GM19035 (cell line): ENCODE data around the gene LCE4A.

Experiments
- ATAC-seq: cut with Tn5 transposase; IDR thresholded peaks from one replicate; pipeline ENCODE4 v1.9.1; 2021; ENCODE audit not compliant: unreplicated experiment

The LCE4A gene

GRCh38 chr1:152745289-152745704 lies 37.3 kb downstream of the LCE4A start:
- no peak for ATAC-seq

DNA sequence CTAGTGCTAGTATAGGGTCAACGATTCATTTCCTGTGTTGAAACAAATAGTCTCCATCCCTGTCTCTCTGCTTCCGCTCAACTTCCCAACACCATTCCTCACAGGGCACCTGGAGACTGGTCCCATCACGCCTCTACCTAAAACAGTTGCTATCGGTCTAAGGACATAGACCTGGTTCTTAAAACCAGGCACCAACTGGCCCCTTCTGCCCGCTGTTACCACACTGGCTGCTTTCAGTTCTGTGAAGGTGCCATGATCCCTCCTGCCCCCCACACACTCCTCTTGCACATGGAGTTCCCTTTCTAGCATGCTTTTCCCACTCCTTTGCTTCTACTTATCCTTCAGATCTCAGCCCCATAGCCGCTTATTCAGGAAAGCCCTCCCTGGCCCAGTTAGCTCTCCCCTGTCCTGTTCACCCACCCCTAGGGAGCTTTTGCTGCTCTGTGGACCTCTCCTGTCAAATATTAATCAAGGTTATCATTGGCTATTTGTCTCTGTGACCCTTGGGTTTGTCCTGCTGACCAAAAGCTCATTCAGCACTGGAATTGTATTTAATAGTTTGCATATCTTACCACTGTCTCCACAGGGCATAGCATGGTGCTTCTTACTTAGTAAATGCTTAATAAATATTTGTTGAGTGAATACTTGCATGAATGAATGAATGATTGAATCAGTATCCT lies 37.9 kb downstream of the LCE4A start:
- ATAC-seq = no peak

- ATAC-seq = no peak
These were observed 39.9 kb downstream of the LCE4A start for GRCh38 chr1:152747831-152748230.

DNA sequence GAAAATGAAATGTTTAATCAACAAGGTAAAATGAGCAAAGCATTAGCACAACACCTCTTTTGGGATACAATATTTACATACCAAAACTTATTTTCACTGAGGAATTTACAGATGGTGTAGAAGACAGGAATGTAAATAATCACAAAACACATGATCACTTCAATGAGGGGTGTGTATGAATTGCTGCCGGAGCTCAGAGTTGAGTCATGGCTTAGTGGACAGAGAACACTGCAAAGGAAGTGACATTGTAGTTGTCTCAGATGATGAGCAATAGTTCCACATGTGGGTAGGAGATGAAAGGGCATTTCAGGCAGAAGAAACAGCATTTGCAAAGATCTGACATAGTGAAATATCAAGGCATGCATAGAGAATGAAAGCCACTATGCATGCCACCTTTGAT lies 44.3 kb downstream of the LCE4A start:
- no peak for ATAC-seq

- no peak for ATAC-seq
These were observed 45.6 kb downstream of the LCE4A start for GRCh38 chr1:152753586-152753985.

DNA sequence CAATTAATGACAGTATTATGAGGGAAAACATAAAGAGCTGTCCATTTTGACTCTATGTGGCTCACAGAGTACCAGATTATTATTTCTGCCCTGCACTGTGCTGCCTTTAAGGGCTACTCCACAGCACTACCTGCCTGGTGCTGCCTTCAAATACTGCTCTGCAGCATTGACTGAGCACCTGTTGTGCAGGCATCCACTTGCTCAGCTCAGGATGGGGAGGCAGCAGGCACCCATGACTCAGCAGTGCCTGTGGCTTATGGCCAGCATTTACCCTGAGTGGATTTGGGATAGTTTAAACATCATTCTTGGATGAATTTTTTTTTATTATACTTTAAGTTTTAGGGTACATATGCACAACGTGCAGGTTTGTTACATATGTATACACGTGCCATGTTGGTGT lies 48.9 kb downstream of the LCE4A start:
- no peak for ATAC-seq

DNA sequence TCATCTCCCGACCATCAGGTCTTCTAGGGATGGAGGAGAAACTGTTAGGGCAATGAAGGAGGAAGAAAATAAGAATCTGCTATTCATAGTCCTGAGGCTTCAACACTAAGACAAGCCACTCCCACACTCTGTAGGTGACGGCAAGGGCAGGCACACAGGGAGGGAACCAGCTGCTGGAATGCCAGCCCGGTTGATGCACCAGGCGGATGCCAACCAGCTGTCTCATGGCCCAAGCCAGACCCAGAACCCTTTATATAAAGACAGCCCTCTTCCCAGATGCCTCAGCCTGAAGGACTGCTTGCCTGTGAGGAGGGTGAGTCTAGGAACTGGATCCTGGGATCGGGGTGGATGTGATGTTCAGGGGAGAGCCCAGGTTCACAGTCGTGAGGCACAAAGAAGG lies 49.8 kb downstream of the LCE4A start, which contains the start of gene KPRP:
Gene KPRP (plus strand): TSS at position 279 of the 400 bp plus-strand sequence. CDS start 1,564 bp downstream, outside the sequence.
- ATAC-seq = no peak

- no peak for ATAC-seq
These were observed 50.7 kb downstream of the LCE4A start for GRCh38 chr1:152758636-152759035.
